SK-N-MC (cell line): ENCODE results near the gene PLK5.

Experiments used
- EZH2 ChIP-seq: fragments of 200-600 bp; sonication (generic); IDR thresholded peaks from one replicate; pipeline ENCODE4 v1.6.1; 2017; ENCODE audit warnings: antibody characterized with exemption
- POLR2AphosphoS5 ChIP-seq: IDR thresholded peaks from 2 replicates; pipeline ENCODE4 v1.6.1; 2012; ENCODE audit warnings: mild to moderate bottlenecking, low read depth, low read length, borderline replicate concordance

DNA sequence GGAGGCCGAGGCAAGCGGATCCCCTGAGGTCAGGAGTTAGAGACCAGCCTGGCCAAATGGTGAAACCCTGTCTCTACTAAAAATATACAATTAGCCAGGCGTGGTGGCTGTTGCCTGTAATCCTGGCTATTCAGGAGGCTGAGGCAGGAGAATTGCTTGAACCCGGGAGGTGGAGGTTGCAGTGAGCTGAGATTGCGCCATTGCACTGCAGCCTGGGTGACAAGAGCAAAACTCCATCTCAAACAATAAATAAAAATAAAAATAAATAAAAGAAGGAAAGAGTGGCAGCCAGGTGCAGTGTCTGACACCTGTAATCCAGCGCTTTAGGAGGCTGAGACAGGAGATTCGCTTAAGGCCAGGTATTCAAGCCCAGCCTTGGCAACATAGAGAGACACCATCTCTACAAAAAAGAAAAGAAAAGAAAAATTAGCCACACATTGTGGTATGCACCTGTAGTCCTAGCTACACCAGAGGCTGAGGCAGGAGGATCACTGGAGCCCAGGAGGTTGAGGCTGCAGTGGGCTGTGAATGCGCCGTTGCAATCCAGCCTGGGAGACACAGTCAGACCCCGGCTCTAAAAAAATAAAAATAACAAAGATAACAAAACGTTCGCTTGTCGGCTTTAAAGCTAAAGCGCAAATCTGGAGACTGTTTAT, 21.3 kb upstream of the PLK5 start:
- TF ChIP-seq POLR2AphosphoS5 (no peak), EZH2 (no peak)
